Colonic mucosa (tissue), 4 donors: Measurements from ENCODE around the gene PXDC1. TPM values are rescaled to one million over a fixed set of nuclear protein-coding genes. Genes with fewer than 3 reads are reported as not detected.
"Not testable (repeated sequence)": the region's sequence is repeated elsewhere in the genome, so short reads cannot be mapped to it uniquely, and the experiment has no call there.

Experiments used
- DNase-seq: peaks from one replicate; pipeline ENCODE4 v3.0.0-alpha.2; 2020
- H3K27ac ChIP-seq: fragments of 200-600 bp; one replicate; pipeline ENCODE4 v1.8.0; 2021
- H3K27me3 ChIP-seq: fragments of 200-600 bp; one replicate; pipeline ENCODE4 v1.8.0; 2021
- H3K36me3 ChIP-seq: fragments of 200-600 bp; one replicate; pipeline ENCODE4 v1.8.0; 2021
- H3K4me1 ChIP-seq: fragments of 200-600 bp; one replicate; pipeline ENCODE4 v1.8.0; 2021; ENCODE audit warnings: mild to moderate bottlenecking
- H3K4me3 ChIP-seq: fragments of 200-600 bp; one replicate; pipeline ENCODE4 v1.8.0; 2021
- H3K9ac ChIP-seq, 2 donors: one replicate each; pipeline ENCODE4 v1.7.0; 2013; ENCODE audit warnings: control low read depth in 2 of 2, low read depth in 2 of 2, low read length in 2 of 2
- H3K9me3 ChIP-seq: fragments of 200-600 bp; one replicate; pipeline ENCODE4 v1.8.0; 2021
- CTCF ChIP-seq: fragments of 200-600 bp; IDR thresholded peaks from one replicate; pipeline ENCODE4 v1.8.0; 2022; ENCODE audit warnings: antibody characterized with exemption, mild to moderate bottlenecking
- intact Hi-C: fragments of 100-400 bp; cut with DNase I; formaldehyde crosslinking; loops from one replicate; pipeline ENCODE4 v1.14.1; 2022
- total RNA-seq, 2 donors: library from RNA; stranded (reverse); fragmentation: NEBNext Ultra II Directional in 1 of 2; extraction: Animal tissue kit (Norgen Biotek cat#: 25700) in 1 of 2; gene quantifications; one replicate each; pipeline ENCODE4 v1.2.1, GENCODE V29; 2021
- donor health status: healthy.
- donor health status: DM: no; HTN: no; CAD: no.
- donor health status: DM: no; HTN: no; CAD: no.

Gene PXDC1
- total RNA-seq, 2 donors from 2014 or later = 1.7 to 8.8 TPM

GRCh38 chr6:3769610-3770009 lies 18.1 kb upstream of the PXDC1 start:
- H3K27ac ChIP-seq = no peak overlapping the region
- no peak overlapping the region for H3K9ac ChIP-seq
- H3K4me1 ChIP-seq = no peaks in the 10 kb centered on the region
- no peak for TF ChIP-seq CTCF
- no peak for DNase-seq
- no peaks in the 10 kb centered on the region for H3K36me3 ChIP-seq
- no peaks in the 10 kb centered on the region for H3K9me3 ChIP-seq
- intact Hi-C loops = no loop called here
- H3K27me3 ChIP-seq = no peaks in the 10 kb centered on the region
- H3K4me3 ChIP-seq = no peak overlapping the region

- intact Hi-C loops = no loop called here
- H3K4me3 ChIP-seq = no peak overlapping the region
- no peak overlapping the region for H3K27ac ChIP-seq
- H3K27me3 ChIP-seq = no peaks in the 10 kb centered on the region
- DNase-seq = no peak
- H3K4me1 ChIP-seq = no peaks in the 10 kb centered on the region
- no peaks in the 10 kb centered on the region for H3K36me3 ChIP-seq
- H3K9ac ChIP-seq = no peak overlapping the region
- H3K9me3 ChIP-seq = no peaks in the 10 kb centered on the region
- TF ChIP-seq CTCF = no peak
Measured at GRCh38 chr6:3768502-3768901, 17.0 kb upstream of the PXDC1 start.

DNA sequence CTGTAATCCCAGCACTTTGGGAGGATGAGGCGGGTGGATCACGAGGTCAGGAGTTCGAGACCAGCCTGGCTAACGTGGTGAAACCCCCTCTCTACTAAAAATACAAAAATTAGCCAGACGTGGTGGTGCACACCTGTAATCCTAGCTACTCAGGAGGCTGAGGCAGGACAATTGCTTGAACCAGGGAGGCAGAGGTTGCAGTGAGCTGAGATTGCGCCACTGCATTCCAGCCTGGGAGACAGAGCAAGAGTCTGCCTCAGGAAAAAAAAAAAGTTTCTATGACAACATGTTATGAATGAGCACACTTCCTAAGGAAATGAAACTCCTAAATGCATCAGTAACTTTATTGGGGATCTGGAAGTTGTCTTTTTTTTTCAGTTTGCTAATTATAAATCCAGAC lies 16.0 kb upstream of the PXDC1 start:
- H3K9me3 ChIP-seq, H3K4me3 ChIP-seq, DNase-seq, H3K9ac ChIP-seq, H3K4me1 ChIP-seq, H3K36me3 ChIP-seq, H3K27ac ChIP-seq, H3K27me3 ChIP-seq, intact Hi-C loops: not testable (repeated sequence)

- no peaks in the 10 kb centered on the region for H3K27me3 ChIP-seq
- no peak for TF ChIP-seq CTCF
- no peaks in the 10 kb centered on the region for H3K4me1 ChIP-seq
- no peak overlapping the region for H3K9ac ChIP-seq
- DNase-seq = no peak
- H3K9me3 ChIP-seq = no peaks in the 10 kb centered on the region
- no peak overlapping the region for H3K4me3 ChIP-seq
- no peaks in the 10 kb centered on the region for H3K36me3 ChIP-seq
- H3K27ac ChIP-seq = no peak overlapping the region
- intact Hi-C loops = no loop called here
Measured at GRCh38 chr6:3766214-3766613, 14.7 kb upstream of the PXDC1 start.

- Histone ChIP-seq H3K27ac (no peak overlapping the region), H3K9me3 (no peaks in the 10 kb centered on the region), H3K9ac (no peak overlapping the region), H3K4me1 (no peaks in the 10 kb centered on the region), H3K4me3 (no peak overlapping the region), H3K27me3 (no peaks in the 10 kb centered on the region), H3K36me3 (no peaks in the 10 kb centered on the region)
- intact Hi-C loops = no loop called here
- DNase-seq = no peak
- no peak for TF ChIP-seq CTCF
Measured at GRCh38 chr6:3765415-3765814, 13.9 kb upstream of the PXDC1 start.

DNA sequence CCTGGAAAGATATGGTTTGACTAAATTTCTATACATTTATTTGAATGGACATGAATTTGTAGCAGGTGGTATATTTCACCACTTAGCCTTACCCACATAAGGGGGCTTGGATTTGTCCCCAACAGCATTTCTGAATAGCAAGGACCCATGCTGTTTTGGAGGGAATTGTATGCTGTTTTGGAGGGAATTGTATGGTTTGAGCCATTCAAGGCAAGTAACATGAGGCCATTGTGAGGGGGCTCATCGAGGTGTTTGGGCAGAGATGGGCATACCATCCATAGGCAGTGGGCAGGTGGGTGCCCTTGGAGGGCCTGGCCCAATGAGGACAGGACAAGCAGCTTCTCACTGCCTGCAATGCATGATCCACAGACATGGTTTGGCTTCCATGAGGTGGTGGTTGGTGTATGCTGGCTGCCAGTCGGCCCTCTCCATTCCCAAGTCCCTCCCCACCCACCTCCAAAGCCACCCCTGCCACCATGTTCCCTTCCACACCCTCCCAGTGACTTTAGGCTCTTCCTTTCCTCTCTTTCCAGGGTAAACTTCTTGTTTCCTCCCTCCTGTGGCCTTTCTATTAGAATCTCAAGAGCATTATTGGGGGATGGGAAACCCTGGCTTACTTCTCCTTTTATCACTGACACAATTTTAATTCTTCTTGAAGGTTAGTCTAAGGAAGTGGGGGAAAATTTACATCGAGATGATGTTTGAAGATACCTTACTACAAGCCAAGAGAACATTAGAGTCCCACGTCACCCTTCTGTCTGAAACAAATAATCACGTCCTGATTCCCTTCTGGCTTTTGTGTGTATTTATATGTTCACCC lies 13.2 kb upstream of the PXDC1 start:
- no peaks in the 10 kb centered on the region for H3K27me3 ChIP-seq
- no peak overlapping the region for H3K9ac ChIP-seq
- intact Hi-C loops = no loop called here
- no peaks in the 10 kb centered on the region for H3K4me1 ChIP-seq
- no peak overlapping the region for H3K4me3 ChIP-seq
- H3K27ac ChIP-seq = no peak overlapping the region
- no peaks in the 10 kb centered on the region for H3K36me3 ChIP-seq
- no peak for TF ChIP-seq CTCF
- no peak for DNase-seq
- no peaks in the 10 kb centered on the region for H3K9me3 ChIP-seq
